Measurements from ENCODE around the gene SASS6. TPM values are rescaled to one million over a fixed set of nuclear protein-coding genes. Genes with fewer than 3 reads are reported as not detected.

Gene SASS6
- total and polyA plus RNA-seq, 4 donors = 0.55 to 5.9 (median 1.3) TPM

DNA sequence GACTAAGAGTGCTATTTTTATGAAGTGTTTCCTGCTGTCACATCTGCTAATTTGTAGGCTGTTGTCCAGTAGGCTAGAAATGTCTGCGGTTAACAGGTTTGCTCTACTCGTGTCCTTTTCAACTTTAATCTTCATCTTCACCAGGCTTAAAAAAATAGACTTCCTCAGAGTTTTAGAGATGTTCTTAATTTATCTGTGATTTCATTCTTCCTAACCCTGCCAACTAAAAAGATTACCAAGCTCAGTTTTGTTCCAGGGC lies 66.8 kb downstream of the SASS6 start:
- H3K9me3 ChIP-seq (ENCODE audit: control insufficient read depth in 4 of 4, low read length in 3 of 4) = no peaks in the 10 kb centered on the region
- TF ChIP-seq, protein P1, sequence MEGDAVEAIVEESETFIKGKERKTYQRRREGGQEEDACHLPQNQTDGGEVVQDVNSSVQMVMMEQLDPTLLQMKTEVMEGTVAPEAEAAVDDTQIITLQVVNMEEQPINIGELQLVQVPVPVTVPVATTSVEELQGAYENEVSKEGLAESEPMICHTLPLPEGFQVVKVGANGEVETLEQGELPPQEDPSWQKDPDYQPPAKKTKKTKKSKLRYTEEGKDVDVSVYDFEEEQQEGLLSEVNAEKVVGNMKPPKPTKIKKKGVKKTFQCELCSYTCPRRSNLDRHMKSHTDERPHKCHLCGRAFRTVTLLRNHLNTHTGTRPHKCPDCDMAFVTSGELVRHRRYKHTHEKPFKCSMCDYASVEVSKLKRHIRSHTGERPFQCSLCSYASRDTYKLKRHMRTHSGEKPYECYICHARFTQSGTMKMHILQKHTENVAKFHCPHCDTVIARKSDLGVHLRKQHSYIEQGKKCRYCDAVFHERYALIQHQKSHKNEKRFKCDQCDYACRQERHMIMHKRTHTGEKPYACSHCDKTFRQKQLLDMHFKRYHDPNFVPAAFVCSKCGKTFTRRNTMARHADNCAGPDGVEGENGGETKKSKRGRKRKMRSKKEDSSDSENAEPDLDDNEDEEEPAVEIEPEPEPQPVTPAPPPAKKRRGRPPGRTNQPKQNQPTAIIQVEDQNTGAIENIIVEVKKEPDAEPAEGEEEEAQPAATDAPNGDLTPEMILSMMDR (IDR thresholded peaks at IDR 0.05; ENCODE audit: low read depth, low read length, missing input control) = no peak
- TF ChIP-seq EGR1 (IDR thresholded peaks at IDR 0.05; ENCODE audit: low read depth in 2 of 2) = no peak
- TF ChIP-seq SP1 (IDR thresholded peaks at IDR 0.05) = no peak
- TF ChIP-seq, protein P2, sequence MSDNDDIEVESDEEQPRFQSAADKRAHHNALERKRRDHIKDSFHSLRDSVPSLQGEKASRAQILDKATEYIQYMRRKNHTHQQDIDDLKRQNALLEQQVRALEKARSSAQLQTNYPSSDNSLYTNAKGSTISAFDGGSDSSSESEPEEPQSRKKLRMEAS (IDR thresholded peaks at IDR 0.05) = no peak
- no peak for TF ChIP-seq RAD21 (IDR thresholded peaks at IDR 0.05)
- DNase-seq (ENCODE audit: low spot score) = no peak
- no peak overlapping the region for H3K9ac ChIP-seq (ENCODE audit: low read depth in 1 of 2, low read length in 2 of 2)
- H3K27me3 ChIP-seq (ENCODE audit: control insufficient read depth in 4 of 4, insufficient read depth in 4 of 4, low read length in 3 of 4) = no peaks in the 10 kb centered on the region
- no peak overlapping the region for H3K4me3 ChIP-seq (ENCODE audit: low read depth in 1 of 3, low read length in 3 of 3)
- H3K27ac ChIP-seq (ENCODE audit: low read depth in 1 of 2, low read length in 2 of 2) = no peak overlapping the region
- peaks cover 0 to 1% (median 0%) of the 10 kb centered on the region in 4 donors for H3K4me1 ChIP-seq (ENCODE audit: control insufficient read depth in 4 of 4, insufficient read depth in 4 of 4, low read length in 3 of 4)
- H3K36me3 ChIP-seq (ENCODE audit: control insufficient read depth in 4 of 4, insufficient read depth in 3 of 4, low read depth in 1 of 4, low read length in 3 of 4) = peaks cover 6 to 49% (median 28%) of the 10 kb centered on the region in 4 donors
- WGBS = 93% methylated on average over 2 of the region's 2 CpGs

GRCh38 chr1:100065183-100065968 lies 67.4 kb downstream of the SASS6 start:
- WGBS = 44% methylated on average over 1 of the region's 1 CpG
- H3K27me3 ChIP-seq (ENCODE audit: control insufficient read depth in 4 of 4, insufficient read depth in 4 of 4, low read length in 3 of 4) = no peaks in the 10 kb centered on the region
- TF ChIP-seq HNF4G (IDR thresholded peaks at IDR 0.05) (no peak), RXRA (IDR thresholded peaks at IDR 0.05) (no peak), JUND (IDR thresholded peaks at IDR 0.05) (no peak), SP1 (IDR thresholded peaks at IDR 0.05) (no peak), HNF4A (conservative IDR thresholded peaks at IDR 0.05) (no peak), ZBTB33 (IDR thresholded peaks at IDR 0.05) (no peak), FOXA2 (IDR thresholded peaks at IDR 0.05) (no peak), FOXA1 (IDR thresholded peaks at IDR 0.05) (no peak), RAD21 (IDR thresholded peaks at IDR 0.05) (no peak), TAF1 (conservative IDR thresholded peaks at IDR 0.05) (no peak), NR2F2 (IDR thresholded peaks at IDR 0.05) (no peak), GABPA (IDR thresholded peaks at IDR 0.05 in 1 of 2, conservative IDR thresholded peaks at IDR 0.05 in 1 of 2) (no peak), YY1 (IDR thresholded peaks at IDR 0.05) (no peak), REST (IDR thresholded peaks at IDR 0.05) (no peak)
- TF ChIP-seq, protein P1 (IDR thresholded peaks at IDR 0.05; ENCODE audit: low read depth, low read length, missing input control) = no peak
- TF ChIP-seq, protein P2 (IDR thresholded peaks at IDR 0.05) = no peak
- TF ChIP-seq, protein P3, sequence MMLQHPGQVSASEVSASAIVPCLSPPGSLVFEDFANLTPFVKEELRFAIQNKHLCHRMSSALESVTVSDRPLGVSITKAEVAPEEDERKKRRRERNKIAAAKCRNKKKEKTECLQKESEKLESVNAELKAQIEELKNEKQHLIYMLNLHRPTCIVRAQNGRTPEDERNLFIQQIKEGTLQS (IDR thresholded peaks at IDR 0.05) = no peak
- H3K4me1 ChIP-seq (ENCODE audit: control insufficient read depth in 4 of 4, insufficient read depth in 4 of 4, low read length in 3 of 4) = peaks cover 0 to 1% (median 0%) of the 10 kb centered on the region in 4 donors
- DNase-seq (ENCODE audit: low spot score) = no peak
- H3K27ac ChIP-seq (ENCODE audit: low read depth in 1 of 2, low read length in 2 of 2) = no peak overlapping the region
- H3K9ac ChIP-seq (ENCODE audit: low read depth in 1 of 2, low read length in 2 of 2) = no peak overlapping the region
- peaks cover 6 to 46% (median 33%) of the 10 kb centered on the region in 4 donors for H3K36me3 ChIP-seq (ENCODE audit: control insufficient read depth in 4 of 4, insufficient read depth in 3 of 4, low read depth in 1 of 4, low read length in 3 of 4)
- H3K4me3 ChIP-seq (ENCODE audit: low read depth in 1 of 3, low read length in 3 of 3) = peak overlapping the region in 1 of 3 donors; percentile 7
- no peaks in the 10 kb centered on the region for H3K9me3 ChIP-seq (ENCODE audit: control insufficient read depth in 4 of 4, low read length in 3 of 4)
